Activated naive CD4-positive, alpha-beta T cell treated with anti-CD3 and anti-CD28 coated beads for 36 hours (primary cell): ENCODE results near the gene MET. TPM values are rescaled to one million over a fixed set of nuclear protein-coding genes. Genes with fewer than 3 reads are reported as not detected.
"Not testable (repeated sequence)": the region's sequence is repeated elsewhere in the genome, so short reads cannot be mapped to it uniquely, and the experiment has no call there.

Source experiments
- CTCF ChIA-PET: fragments of 350-600 bp; sonication (Branson Sonifier 250); formaldehyde crosslinking; loops from one replicate; lab custom pipeline; 2021; ENCODE audit warnings: antibody characterized with exemption; lab: Charles Lee
- DNase-seq: peaks from one replicate; pipeline ENCODE4 v3.0.0-alpha.2; 2020
- H3K27ac Mint-ChIP-seq: one replicate; pipeline ENCODE4 v1.8.0; 2021; ENCODE audit warnings: mild to moderate bottlenecking, mixed read lengths
- H3K27me3 Mint-ChIP-seq: one replicate; pipeline ENCODE4 v1.8.0; 2021; ENCODE audit warnings: low read depth, mixed read lengths
- H3K36me3 Mint-ChIP-seq: one replicate; pipeline ENCODE4 v1.8.0; 2021; ENCODE audit warnings: low read depth, mixed read lengths
- H3K4me1 Mint-ChIP-seq: one replicate; pipeline ENCODE4 v1.8.0; 2021; ENCODE audit warnings: low read depth, mixed read lengths
- H3K4me3 Mint-ChIP-seq: one replicate; pipeline ENCODE4 v1.8.0; 2021; ENCODE audit warnings: mild to moderate bottlenecking, moderate library complexity, mixed read lengths
- H3K9me3 Mint-ChIP-seq: one replicate; pipeline ENCODE4 v1.8.0; 2021; ENCODE audit warnings: mixed read lengths
- intact Hi-C: fragments of 100-400 bp; cut with micrococcal nuclease; formaldehyde crosslinking; loops from one replicate; pipeline ENCODE4 v1.15.1; 2023
- total RNA-seq, 2 experiments: library from RNA; stranded (reverse); gene quantifications; one replicate each; pipeline ENCODE4 v1.2.3, GENCODE V29; 2021

MET gene
- total RNA-seq, 2 experiments from 2014 or later: 0.42 to 0.52 TPM

DNA sequence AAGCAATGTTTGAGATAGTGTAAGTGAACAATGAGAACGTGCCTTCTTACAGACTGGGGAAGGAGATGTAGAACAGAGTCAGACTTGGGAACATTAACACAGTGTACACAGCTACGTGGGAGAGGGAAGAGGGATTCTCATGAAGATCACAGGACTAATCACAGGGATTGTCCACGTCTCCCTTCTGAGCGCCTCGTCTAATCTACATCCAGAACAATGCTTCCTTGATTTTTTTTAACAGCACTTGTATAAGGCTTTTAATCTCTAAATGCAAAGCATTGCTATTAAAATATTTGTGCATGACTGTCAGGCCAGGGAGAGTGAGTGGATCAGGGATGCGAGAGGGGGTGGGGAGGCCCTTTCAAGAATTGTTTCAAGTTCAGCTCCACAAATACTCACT, 62.7 kb downstream of the MET start:
- no peak for DNase-seq
- Mint-ChIP-seq H3K27ac (no peak overlapping the region), H3K4me3 (no peak overlapping the region), H3K27me3 (peaks cover 9% of the 10 kb centered on the region), H3K9me3 (no peaks in the 10 kb centered on the region), H3K4me1 (no peaks in the 10 kb centered on the region), H3K36me3 (no peaks in the 10 kb centered on the region)
- CTCF ChIA-PET: no interaction called here
- intact Hi-C loops: no loop called here

DNA sequence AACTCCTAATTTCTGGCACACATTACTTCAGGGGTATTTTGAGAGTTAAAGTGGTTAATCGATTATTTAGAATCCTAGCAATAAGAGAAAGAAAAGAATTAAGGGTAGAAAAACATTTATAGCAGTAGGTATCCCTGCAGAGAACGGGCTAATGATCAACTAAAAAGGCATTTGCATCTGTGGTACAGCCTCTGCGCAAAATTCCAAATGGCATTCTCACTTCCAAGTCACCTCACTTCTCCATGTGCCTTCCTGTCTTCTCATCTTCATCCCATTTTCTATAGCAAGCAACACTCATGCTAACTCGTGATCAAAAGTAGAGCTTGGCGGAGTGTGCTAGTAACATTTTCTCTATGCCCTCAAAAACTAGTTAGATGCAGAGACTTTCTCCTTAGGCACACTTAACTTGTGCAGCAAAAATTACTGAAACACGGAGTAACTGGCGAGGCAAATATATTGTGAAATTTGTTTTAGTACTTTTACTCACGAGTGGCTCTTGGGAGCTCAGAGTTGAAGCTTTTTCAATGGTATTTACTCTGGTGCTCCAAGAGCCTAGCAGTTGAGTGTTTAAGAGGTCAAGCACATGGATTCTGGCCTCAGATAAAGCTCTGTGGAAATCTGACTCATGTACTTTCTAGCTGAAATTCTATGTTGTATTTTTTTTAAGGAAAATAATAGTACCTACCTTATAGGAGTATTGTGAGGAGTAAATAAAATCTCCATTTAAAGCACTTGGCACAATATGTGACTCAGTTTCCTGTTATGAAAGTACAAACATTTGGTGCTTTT, 65.1 kb downstream of the MET start:
- H3K27ac Mint-ChIP-seq: no peak overlapping the region
- peaks cover 18% of the 10 kb centered on the region for H3K27me3 Mint-ChIP-seq
- H3K4me3 Mint-ChIP-seq: no peak overlapping the region
- intact Hi-C loops: no loop called here
- DNase-seq: no peak
- no peaks in the 10 kb centered on the region for H3K36me3 Mint-ChIP-seq
- CTCF ChIA-PET: interaction anchor here (0.7 kb wide), 1 partner anchor 17 kb away, joined by 3 read pairs; no protein-coding TSS in a partner anchor
- no peaks in the 10 kb centered on the region for H3K9me3 Mint-ChIP-seq
- no peaks in the 10 kb centered on the region for H3K4me1 Mint-ChIP-seq

DNA sequence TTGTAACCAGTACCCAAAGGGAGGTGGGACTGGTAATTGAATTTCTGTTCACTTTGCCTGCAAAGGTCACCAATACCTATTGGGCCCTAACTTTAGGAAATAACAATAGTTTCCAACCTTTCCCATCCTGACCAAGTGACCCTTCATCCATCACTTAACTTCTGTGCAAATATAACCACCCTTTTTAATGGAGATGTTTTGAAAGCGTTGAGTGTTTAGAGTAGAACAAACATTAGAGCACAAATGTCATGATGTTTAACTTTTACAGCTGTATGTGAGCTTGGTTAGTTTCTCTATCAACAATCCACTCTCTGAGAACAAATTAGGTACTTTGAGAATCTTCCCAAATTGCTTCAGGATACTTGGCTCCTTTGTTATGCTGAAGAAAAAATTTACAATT, 66.4 kb downstream of the MET start:
- Mint-ChIP-seq H3K27ac (no peak overlapping the region), H3K36me3 (no peaks in the 10 kb centered on the region), H3K4me3 (no peak overlapping the region), H3K4me1 (no peaks in the 10 kb centered on the region), H3K9me3 (no peaks in the 10 kb centered on the region), H3K27me3 (peaks cover 21% of the 10 kb centered on the region)
- DNase-seq: no peak
- intact Hi-C loops: no loop called here
- CTCF ChIA-PET: no interaction called here

DNA sequence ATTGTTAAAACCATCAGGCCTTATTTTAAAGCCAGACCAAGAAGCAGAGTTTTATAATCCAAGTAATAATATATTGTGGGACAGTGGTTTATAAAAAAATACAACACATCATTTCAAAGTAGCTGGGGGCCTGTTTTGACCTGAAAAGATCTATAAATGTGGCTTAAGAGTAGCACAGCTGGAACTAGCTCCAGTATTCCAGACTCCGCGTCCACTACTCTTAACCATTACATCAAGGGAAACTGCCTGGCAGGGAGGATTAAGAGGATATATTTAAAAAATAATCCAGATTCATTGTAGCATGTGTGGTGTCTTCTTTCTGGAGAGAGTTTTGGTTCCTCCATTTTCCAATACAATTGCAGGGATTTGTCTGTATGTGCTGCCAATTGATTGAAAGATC, 67.3 kb downstream of the MET start:
- Mint-ChIP-seq H3K9me3 (no peaks in the 10 kb centered on the region), H3K36me3 (no peaks in the 10 kb centered on the region), H3K27ac (no peak overlapping the region), H3K27me3 (peaks cover 21% of the 10 kb centered on the region), H3K4me3 (no peak overlapping the region), H3K4me1 (no peaks in the 10 kb centered on the region)
- no peak for DNase-seq
- CTCF ChIA-PET: no interaction called here
- intact Hi-C loops: no loop called here

DNA sequence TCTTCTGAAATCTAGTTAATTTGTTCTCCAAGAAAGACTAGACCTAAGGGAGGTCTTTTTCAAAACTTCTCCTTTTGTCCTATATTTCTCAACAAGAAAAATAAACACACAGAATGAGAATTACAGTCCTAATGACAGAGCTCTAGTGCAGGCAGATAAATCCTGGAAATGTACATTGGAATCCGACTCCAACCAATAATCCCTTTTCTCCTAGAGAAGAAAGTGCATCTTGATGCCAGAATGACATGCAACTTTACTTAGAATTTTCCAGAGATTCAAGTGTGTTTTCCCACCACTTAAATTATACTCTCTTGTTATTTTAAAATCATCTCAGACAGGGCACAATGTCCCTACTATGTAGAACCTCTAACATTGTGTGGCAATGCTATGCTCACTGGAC, 68.2 kb downstream of the MET start:
- H3K4me1 Mint-ChIP-seq: no peaks in the 10 kb centered on the region
- H3K36me3 Mint-ChIP-seq: no peaks in the 10 kb centered on the region
- CTCF ChIA-PET: no interaction called here
- intact Hi-C loops: no loop called here
- peaks cover 19% of the 10 kb centered on the region for H3K27me3 Mint-ChIP-seq
- no peak overlapping the region for H3K27ac Mint-ChIP-seq
- no peaks in the 10 kb centered on the region for H3K9me3 Mint-ChIP-seq
- DNase-seq: no peak
- no peak overlapping the region for H3K4me3 Mint-ChIP-seq

DNA sequence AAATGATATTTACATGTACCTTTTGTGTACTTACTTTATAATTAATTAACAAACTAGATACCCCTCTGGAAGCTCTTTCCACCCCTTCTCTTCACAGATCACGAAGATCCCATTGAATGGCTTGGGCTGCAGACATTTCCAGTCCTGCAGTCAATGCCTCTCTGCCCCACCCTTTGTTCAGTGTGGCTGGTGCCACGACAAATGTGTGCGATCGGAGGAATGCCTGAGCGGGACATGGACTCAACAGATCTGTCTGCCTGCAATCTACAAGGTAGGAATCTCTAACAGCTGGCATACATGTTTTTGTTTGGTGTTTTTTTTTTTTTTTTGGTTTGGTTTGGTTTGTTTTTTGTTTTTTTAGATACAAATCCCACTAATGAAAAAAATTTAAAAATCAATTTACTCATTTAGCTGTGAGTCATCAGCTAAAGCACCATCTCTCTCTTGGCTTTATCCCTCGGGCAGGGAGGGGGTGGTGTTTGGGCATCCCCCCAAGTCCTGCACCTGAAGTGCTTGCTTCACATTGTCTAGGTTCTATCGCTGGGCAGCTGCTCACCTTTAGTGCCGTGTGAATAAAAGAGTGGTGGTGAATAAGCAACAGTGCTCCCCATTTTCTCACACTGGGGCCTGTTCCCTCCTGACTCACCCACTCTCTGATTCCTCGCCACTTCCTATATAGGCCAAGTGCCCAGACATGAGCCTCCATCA, 68.9 kb downstream of the MET start:
- Mint-ChIP-seq H3K36me3 (no peaks in the 10 kb centered on the region), H3K4me1 (no peaks in the 10 kb centered on the region), H3K9me3 (no peaks in the 10 kb centered on the region), H3K27ac (no peak overlapping the region), H3K4me3 (no peak overlapping the region), H3K27me3 (peaks cover 17% of the 10 kb centered on the region)
- DNase-seq: no peak
- CTCF ChIA-PET: no interaction called here
- intact Hi-C loops: no loop called here

DNA sequence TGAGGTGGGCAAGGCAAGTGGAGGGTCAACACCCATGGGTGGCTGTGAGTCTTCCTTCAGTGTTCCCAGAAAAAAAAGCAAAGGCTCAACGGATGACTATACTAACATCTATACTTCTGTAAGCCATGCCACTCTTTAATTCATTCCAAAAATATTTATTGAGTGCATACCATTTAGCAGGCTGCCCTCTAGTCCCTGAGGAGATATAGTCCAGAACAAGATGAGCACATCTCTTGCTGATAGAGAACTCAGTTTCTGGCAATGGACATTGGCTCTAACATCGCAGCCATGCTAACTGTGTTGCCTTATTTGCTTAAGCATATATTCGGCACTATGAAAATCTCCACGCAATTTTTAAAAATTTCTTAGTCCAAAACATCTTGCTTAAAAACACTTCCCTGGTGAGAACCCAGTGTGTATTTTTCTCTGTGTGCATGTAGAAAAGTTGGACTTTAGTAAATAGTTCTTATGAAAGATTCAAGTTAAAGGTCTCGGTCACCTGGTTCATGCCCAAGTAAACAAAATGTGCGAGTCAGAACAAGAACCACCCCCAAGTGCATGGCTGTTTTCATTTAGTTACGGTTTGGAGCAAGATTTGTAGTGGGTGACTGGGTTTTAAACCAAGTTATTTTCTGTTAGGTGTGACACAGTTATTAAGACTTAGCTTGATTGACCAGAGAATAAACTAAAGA, 69.8 kb downstream of the MET start:
- CTCF ChIA-PET: no interaction called here
- peaks cover 17% of the 10 kb centered on the region for H3K27me3 Mint-ChIP-seq
- no peak overlapping the region for H3K4me3 Mint-ChIP-seq
- H3K27ac Mint-ChIP-seq: no peak overlapping the region
- H3K4me1 Mint-ChIP-seq: no peaks in the 10 kb centered on the region
- DNase-seq: no peak
- no peaks in the 10 kb centered on the region for H3K9me3 Mint-ChIP-seq
- intact Hi-C loops: no loop called here
- H3K36me3 Mint-ChIP-seq: no peaks in the 10 kb centered on the region

DNA sequence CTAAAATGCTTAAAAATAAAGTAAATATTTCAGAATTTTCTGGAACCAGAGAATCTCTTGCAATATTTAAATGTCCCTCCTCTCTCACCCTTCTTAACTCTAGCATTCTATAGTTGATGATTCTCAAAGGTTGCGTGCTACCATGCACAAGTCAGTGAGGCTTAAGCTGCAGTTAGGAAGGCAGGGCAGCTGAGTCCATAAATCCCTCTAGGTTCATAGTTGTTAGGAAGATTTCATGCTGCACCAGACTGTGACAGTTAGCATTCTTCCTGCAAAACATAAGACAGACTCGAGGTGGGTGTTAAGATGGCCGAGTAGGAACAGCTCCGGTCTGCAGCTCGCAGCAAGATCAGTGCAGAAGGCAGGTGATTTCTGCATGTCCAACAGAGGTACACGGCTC, 70.6 kb downstream of the MET start:
- DNase-seq: no peak
- intact Hi-C loops: no loop called here
- peaks cover 19% of the 10 kb centered on the region for H3K27me3 Mint-ChIP-seq
- H3K9me3 Mint-ChIP-seq: peaks cover 7% of the 10 kb centered on the region
- H3K4me1 Mint-ChIP-seq: no peaks in the 10 kb centered on the region
- CTCF ChIA-PET: no interaction called here
- H3K4me3 Mint-ChIP-seq: no peak overlapping the region
- H3K27ac Mint-ChIP-seq: no peak overlapping the region
- no peaks in the 10 kb centered on the region for H3K36me3 Mint-ChIP-seq

DNA sequence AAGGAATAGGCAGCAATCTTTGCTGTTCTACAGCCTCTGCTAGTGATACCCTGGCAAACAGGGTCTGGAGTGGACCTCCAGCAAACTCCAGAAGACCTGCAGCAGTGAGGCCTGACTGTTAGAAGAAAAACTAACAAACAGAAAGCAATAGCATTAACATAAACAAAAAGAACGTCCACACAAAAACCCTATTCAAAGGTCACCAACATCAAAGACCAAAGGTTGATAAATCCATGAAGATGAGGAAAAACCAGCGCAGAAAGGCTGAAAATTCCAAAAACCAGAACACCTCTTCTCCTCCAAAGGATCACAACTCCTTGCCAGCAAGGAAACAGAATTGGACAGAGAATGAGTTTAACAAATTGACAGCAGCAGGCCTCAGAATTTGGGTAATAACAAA, 71.8 kb downstream of the MET start:
- CTCF ChIA-PET, H3K36me3 Mint-ChIP-seq, intact Hi-C loops, H3K4me1 Mint-ChIP-seq, H3K4me3 Mint-ChIP-seq, DNase-seq, H3K27ac Mint-ChIP-seq: not testable (repeated sequence)
- Mint-ChIP-seq H3K27me3 (peaks cover 21% of the 10 kb centered on the region), H3K9me3 (peaks cover 13% of the 10 kb centered on the region)

DNA sequence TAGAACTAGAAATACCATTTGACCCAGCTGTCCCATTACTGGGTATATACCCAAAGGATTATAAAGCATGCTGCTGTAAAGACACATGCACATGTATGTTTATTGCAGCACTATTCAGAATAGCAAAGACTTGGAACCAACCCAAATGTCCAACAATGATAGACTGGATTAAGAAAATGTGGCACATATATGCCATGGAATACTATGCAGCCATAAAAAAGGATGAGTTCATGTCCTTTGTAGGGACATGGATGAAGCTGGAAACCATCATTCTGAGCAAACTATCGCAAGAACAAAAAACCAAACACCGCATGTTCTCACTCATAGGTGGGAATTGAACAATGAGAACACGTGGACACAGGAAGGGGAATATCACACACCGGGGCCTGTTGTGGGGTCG, 74.4 kb downstream of the MET start:
- peaks cover 16% of the 10 kb centered on the region for H3K9me3 Mint-ChIP-seq
- CTCF ChIA-PET, intact Hi-C loops: not testable (repeated sequence)

DNA sequence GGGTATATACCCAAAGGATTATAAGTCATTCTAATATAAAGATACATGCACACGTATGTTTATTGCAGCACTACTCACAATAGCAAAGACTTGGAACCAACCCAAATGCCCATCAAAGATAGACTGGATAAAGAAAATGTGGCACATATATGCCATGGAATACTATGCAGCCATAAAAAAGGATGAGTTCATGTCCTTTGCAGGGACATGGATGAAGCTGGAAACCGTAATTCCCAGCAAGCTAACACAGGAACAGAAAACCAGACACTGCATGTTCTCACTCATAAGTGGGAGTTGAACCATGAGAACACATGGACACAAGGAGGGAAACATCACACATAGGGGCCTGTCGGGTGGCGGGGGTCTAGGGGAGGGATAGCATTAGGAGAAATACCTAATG, 79.1 kb downstream of the MET start:
- Mint-ChIP-seq H3K27me3 (peaks cover 13% of the 10 kb centered on the region), H3K9me3 (peaks cover 16% of the 10 kb centered on the region)
- intact Hi-C loops, CTCF ChIA-PET, H3K27ac Mint-ChIP-seq, H3K36me3 Mint-ChIP-seq, H3K4me3 Mint-ChIP-seq, DNase-seq, H3K4me1 Mint-ChIP-seq: not testable (repeated sequence)

More for the DNA sequence above, 74.4 kb downstream of the MET start:
- not testable (repeated sequence) for H3K27ac Mint-ChIP-seq, H3K4me3 Mint-ChIP-seq, H3K36me3 Mint-ChIP-seq, H3K4me1 Mint-ChIP-seq, DNase-seq
- H3K27me3 Mint-ChIP-seq: peaks cover 18% of the 10 kb centered on the region

DNA sequence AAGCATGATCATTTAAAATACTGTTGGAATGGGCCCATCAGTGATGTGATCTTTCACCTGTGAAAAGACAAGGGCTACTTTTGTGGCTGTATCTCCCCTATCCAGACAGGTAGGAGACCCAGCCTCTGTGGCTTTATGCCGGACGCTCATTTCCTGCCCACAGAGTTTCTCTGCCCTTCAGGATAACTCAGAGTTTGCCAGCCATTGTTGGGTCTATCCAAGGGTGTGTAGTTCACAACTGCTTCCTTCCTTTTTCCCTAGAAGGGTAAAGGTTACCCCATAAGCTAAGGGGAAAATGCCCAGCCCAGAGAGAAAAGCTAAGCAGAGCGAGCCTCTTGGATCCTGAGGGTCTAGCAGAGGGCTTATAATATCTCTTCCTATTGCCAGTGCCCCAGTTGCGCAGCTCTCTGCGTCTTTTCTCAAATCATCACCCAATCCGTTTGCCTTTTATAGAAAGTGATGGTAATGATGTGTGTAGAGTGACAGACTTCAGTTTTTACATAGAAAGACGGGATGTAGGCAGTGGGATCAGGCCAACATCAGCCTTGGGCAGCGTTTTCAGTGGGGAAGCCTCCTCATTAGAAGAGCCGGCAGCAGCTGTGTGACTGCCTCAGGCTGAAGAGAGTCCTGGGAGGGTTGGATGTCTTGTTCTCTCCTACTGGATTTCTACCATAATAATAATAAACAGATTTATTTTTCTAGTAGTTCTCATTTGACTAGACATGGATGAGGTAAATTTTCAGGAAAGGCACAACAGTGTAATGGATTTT, 80.5 kb downstream of the MET start:
- Mint-ChIP-seq H3K9me3 (peaks cover 10% of the 10 kb centered on the region), H3K27ac (no peak overlapping the region), H3K4me1 (no peaks in the 10 kb centered on the region), H3K4me3 (no peak overlapping the region), H3K36me3 (no peaks in the 10 kb centered on the region), H3K27me3 (peaks cover 13% of the 10 kb centered on the region)
- DNase-seq: no peak
- intact Hi-C loops: no loop called here
- CTCF ChIA-PET: interaction anchor here (0.6 to 0.7 kb wide), 2 partner anchors 34 to 494 kb away, joined by 3 to 5 read pairs; no protein-coding TSS in a partner anchor
